ENCODE data around the gene ATXN1L. TPM values are rescaled to one million over a fixed set of nuclear protein-coding genes. Genes with fewer than 3 reads are reported as not detected.
A peak's percentile ranks its signal among the peaks of the same experiment; 100 is the strongest.
"Not testable (repeated sequence)": the region's sequence is repeated elsewhere in the genome, so short reads cannot be mapped to it uniquely, and the experiment has no call there.

ATXN1L gene
- total RNA-seq, 2 experiments from 2014 or later = 15.4 to 16.9 TPM

GRCh38 chr16:71905765-71906164 lies 60.0 kb downstream of the ATXN1L start:
- ChIA-PET POLR2A (interaction anchor here (0.7 kb wide), 1 partner anchor 54 kb away, joined by 4 read pairs; no protein-coding TSS in a partner anchor), CTCF (interaction anchor here (0.7 to 1.3 kb wide), 3 partner anchors 12 to 56 kb away, joined by 3 to 6 read pairs (median 3); no protein-coding TSS in a partner anchor)
- Mint-ChIP-seq H3K36me3 (ENCODE audit: low read depth) (peaks cover 35% of the 10 kb centered on the region), H3K4me1 (peaks cover 83% of the 10 kb centered on the region), H3K27ac (peak overlapping the region; percentile 58)
- H3K4me3 Mint-ChIP-seq; DNase-seq; H3K9me3 Mint-ChIP-seq (ENCODE audit: low read depth); H3K27me3 Mint-ChIP-seq; intact Hi-C loops (cut with DNase I, micrococcal nuclease): not testable (repeated sequence)
- peak; percentile 12 for ATAC-seq

Other genes with a start within 250 kb of the ATXN1L start
- gene MARVELD3, start 219.8 kb upstream of the ATXN1L start, total RNA-seq = not detected
- 10 to 100 TPM in 1 of 2 experiments, 1 to 10 TPM in 1; 8.8 to 11.2 TPM for gene PHLPP2, start 121.3 kb upstream of the ATXN1L start, total RNA-seq
- 10 to 100 TPM; 65.5 to 68.8 TPM for gene AP1G1, start 37.1 kb upstream of the ATXN1L start, total RNA-seq
- 1 to 10 TPM; 6.0 to 7.7 TPM for gene ZNF821, start 38.2 kb downstream of the ATXN1L start, total RNA-seq
- gene IST1, start 49.6 kb downstream of the ATXN1L start, total RNA-seq = 100 to 1,000 TPM; 170 to 179 TPM
- not detected for gene PKD1L3, start 154.4 kb downstream of the ATXN1L start, total RNA-seq
- 10 to 100 TPM; 15.5 to 21.4 TPM for gene DHODH, start 162.8 kb downstream of the ATXN1L start, total RNA-seq
- gene HP, start 208.5 kb downstream of the ATXN1L start, total RNA-seq = not detected
- not detected for gene HPR, start 217.2 kb downstream of the ATXN1L start, total RNA-seq
- gene TXNL4B, start 247.6 kb downstream of the ATXN1L start, total RNA-seq = 10 to 100 TPM; 17.6 to 24.6 TPM
- 10 to 100 TPM; 55.9 to 79.0 TPM for gene DHX38, start 247.9 kb downstream of the ATXN1L start, total RNA-seq

All from activated CD4-positive, alpha-beta T cell treated with anti-CD3 and anti-CD28 coated beads for 36 hours (primary cell).